Thyroid gland (tissue), 4 donors: ENCODE results near the gene MAP2K5.

Experiments
- POLR2A ChIP-seq, 2 donors: fragments of 450-650 bp; IDR thresholded peaks; one replicate each; pipeline ENCODE4 v1.6.1; 2017; ENCODE audit warnings: antibody characterized with exemption in 2 of 2, mild to moderate bottlenecking in 2 of 2, moderate library complexity in 1 of 2
- TF ChIP-seq, protein P1 (sequence below), 6 experiments: fragments of 200-600 bp in 3 of 6; fragments of 450-650 bp in 3 of 6; sonication (generic) in 3 of 6; IDR thresholded peaks; one replicate each; pipeline ENCODE4 v1.5.1; 2016 to 2019; ENCODE audit warnings: antibody characterized with exemption in 6 of 6, mild to moderate bottlenecking in 2 of 6, inconsistent platforms in 1 of 6, moderate library complexity in 1 of 6

DNA sequence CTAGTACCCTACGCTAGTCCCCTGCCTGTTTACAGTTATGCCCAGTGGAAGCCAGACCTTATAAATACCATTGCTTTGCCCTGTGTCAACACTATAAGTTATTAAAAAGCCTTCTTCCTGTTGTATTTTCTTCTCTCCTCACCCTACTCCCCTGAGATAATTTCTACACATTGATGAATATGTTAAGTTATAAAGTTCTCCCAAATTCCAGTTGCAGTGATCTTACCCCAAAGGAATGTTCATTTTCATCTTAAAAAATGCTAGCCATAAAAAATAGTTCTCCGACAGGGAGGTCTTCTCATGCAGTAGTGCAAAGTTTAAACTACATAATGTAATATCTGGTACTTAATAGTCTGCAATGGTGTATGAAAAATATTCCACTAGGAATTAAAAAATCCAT is 58.6 kb downstream of the MAP2K5 start:
- TF ChIP-seq, protein P1, sequence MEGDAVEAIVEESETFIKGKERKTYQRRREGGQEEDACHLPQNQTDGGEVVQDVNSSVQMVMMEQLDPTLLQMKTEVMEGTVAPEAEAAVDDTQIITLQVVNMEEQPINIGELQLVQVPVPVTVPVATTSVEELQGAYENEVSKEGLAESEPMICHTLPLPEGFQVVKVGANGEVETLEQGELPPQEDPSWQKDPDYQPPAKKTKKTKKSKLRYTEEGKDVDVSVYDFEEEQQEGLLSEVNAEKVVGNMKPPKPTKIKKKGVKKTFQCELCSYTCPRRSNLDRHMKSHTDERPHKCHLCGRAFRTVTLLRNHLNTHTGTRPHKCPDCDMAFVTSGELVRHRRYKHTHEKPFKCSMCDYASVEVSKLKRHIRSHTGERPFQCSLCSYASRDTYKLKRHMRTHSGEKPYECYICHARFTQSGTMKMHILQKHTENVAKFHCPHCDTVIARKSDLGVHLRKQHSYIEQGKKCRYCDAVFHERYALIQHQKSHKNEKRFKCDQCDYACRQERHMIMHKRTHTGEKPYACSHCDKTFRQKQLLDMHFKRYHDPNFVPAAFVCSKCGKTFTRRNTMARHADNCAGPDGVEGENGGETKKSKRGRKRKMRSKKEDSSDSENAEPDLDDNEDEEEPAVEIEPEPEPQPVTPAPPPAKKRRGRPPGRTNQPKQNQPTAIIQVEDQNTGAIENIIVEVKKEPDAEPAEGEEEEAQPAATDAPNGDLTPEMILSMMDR (IDR thresholded peaks at IDR 0.05): no peak
- TF ChIP-seq POLR2A (IDR thresholded peaks at IDR 0.05): no peak
